H1 (cell line): ENCODE measurements around the gene MTX1. TPM values are rescaled to one million over a fixed set of nuclear protein-coding genes. Genes with fewer than 3 reads are reported as not detected.

Experiments
- EP300 ChIP-seq, 2 experiments: IDR thresholded peaks; 1 replicate in 1 of 2; 2 replicates in 1 of 2; pipeline ENCODE4 v1.6.1; 2011 to 2012; ENCODE audit warnings: low read depth in 2 of 2, low read length in 2 of 2, mild to moderate bottlenecking in 2 of 2, borderline replicate concordance in 1 of 2, inconsistent platforms in 1 of 2, moderate library complexity in 1 of 2
- KDM4A ChIP-seq: IDR thresholded peaks from one replicate; pipeline ENCODE4 v1.7.1; 2012; ENCODE audit warnings: low read depth, mild to moderate bottlenecking, moderate library complexity, low read length, inconsistent platforms; ENCODE audit not compliant: severe bottlenecking
- polyA plus RNA-seq, 7 experiments: library from polyadenylated mRNA; depleted of rRNA in 3 of 7; stranded (reverse) in 5 of 7; unstranded in 2 of 7; fragments of >200 nt in 5 of 7; fragments of 200-250 nt in 2 of 7; gene quantifications; 1 replicate in 5 of 7; 2 replicates in 1 of 7; 4 replicates in 1 of 7; pipeline versions ENCODE4 v1.2.1 to v1.2.3, GENCODE V29; 2011 to 2013; ENCODE audit warnings: missing spikeins in 2 of 7, mixed read lengths in 2 of 7
- total RNA-seq: library from RNA; stranded (reverse); fragmentation: NEBNext Ultra II Directional; extraction: Animal tissue kit (Norgen Biotek cat#: 25700); gene quantifications from 2 replicates; pipeline ENCODE4 v1.2.1, GENCODE V29; 2021

The MTX1 gene
- total and polyA plus RNA-seq, 2 of the 8 experiments (the other 6 are each of a cell fraction or from before 2014, with no cell fraction given) = 47.9 to 131 TPM

- TF ChIP-seq EP300 (IDR thresholded peaks at IDR 0.05; ENCODE audit: borderline replicate concordance in 1 of 2, low read depth in 2 of 2, low read length in 2 of 2) (no peak), KDM4A (no peak)
- TF ChIP-seq, all 59 proteins: peak for 0
Measured at GRCh38 chr1:155236451-155236850, 28.0 kb downstream of the MTX1 start (continued).
